Suppressor macrophage treated with lipopolysaccharide for 4 hours (primary cell): Measurements from ENCODE around the gene RXRG.
A peak's percentile ranks its signal among the peaks of the same experiment; 100 is the strongest.

Experiments
- DNase-seq: peaks from one replicate; pipeline ENCODE4 v3.0.0-alpha.2; 2020

RXRG gene

DNA sequence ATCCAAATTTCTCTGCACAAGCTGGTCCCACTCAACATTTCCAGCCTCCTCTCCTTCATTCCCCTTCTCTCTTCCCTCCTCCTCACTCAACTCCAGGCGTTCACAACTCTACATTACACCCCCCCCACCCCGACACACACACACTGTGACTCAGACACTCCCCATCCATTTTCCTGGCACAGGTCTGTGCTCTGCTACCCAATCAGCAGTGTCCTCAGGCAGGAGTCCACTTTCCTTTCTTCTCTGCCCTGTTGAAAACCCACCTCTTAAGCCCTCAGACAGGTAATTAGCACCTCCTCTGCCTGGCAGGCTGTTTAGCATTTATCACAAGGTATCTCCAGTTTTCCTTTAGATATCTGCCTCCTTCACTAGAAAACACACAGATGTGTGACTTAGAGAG is 79.6 kb downstream of the RXRG start:
- DNase-seq: no peak

- peak; percentile 20 for DNase-seq
Measured at GRCh38 chr1:165364568-165365133, 80.3 kb downstream of the RXRG start.

DNA sequence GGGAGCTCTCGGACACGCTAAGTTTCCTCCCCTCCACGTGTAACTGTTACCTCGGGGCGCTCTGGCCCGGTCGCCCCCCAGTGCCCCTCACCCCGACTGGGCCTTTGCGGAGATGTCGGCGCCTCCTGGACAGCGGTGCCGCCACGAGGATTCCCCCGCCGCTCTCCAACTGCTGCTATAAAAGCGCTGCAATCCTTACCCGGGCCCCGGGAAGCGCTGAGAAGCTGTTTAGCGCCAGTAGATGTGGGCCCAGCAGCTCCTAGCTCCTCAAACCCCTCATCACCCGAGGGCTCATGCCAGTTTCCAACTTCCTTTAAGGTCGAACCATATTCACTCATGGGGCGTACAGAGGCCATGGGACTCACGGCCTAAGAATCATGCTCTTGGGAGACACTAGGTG is 88.0 kb downstream of the RXRG start:
- no peak for DNase-seq

- no peak for DNase-seq
Measured at GRCh38 chr1:165355977-165356811, 88.7 kb downstream of the RXRG start, which contains the start of gene LMX1A. TSS of gene LMX1A (minus strand) at chr1:165356715. CDS start at chr1:165355559, 1,156 bp downstream.

DNA sequence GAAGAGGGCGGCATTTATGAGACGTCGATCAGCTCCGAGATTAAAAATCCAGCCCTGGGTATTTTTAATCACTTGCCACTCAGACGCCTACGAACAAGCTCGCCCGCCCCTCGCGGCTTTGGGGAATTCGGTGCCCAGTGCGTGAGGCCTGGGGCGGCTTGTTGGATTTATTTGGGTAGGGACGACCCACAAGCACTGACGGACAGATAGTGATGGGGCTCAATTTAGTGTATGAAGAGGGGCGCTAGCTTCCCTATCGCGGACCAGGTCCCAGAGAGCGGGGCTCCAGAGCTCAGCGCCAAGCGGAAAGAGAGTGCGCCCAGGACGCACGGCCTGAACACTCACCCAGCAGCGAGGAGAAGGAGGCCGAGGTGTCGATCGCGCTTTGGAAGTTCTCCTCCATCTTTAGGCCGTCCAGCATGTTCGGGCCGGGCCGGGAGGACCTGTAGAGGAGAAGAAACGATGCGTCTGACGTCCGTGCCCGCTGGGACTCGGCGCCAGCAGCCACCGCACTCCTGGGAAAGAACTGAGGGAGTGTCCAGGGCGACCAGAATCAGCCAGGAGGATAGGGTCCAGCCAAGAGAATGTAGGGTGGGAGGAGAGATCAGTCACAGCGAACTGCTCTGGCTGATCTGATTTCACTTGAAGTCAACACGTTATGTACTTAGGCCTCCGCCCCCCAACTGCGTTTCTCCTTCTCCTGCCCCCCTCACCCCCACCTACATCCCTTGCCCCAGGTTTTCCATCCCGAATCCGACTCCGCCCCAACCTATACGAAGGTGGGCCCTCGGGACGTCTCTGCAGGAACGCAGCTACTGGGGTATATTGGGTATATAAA is 89.6 kb downstream of the RXRG start:
- no peak for DNase-seq

- DNase-seq: no peak
Measured at GRCh38 chr1:165354739-165355138, 90.2 kb downstream of the RXRG start.

DNA sequence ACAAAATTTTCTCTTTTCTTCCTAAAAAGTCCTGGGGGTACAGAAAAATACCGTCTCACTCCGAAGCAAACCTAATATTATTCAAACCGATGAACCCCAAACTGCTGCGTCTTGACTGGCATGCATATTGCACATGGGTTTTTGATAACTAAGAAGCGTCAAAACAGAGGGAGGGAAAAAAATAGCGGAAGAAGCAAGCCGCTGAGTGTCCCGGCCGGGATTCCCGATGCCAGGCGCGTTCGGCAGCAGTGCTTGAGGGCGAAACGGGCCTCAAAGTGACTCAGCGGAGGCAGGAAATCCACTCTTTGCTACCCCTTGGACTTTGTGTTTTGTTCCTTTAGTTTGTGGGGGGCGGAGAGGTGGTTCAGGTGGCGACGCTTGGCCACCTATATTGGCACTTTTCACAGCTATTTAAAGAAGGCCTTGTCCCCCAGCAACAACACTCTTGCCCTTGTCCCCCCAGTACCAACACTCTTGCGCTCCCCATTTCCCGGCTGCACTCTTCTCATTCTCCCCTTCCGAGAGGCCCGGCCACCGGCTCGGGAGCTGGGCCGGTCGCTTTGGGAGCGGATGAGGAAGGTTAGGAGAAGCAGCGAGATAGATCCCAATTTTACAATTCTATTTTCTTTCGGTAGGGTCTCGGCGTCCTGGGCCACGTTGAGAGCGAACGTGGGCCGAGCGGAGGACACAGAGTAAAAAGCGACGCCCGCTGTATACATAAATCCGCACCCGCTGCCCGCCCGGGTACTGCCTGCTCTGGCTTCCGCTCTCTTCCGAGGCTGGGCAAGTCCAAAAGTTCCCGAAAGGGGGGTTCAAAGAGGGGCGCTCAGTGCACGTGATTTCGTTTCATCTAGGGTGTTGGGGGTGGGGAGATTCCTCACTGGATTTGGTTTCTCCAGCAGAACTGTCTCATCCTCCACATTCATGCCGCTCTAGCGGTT is 90.9 kb downstream of the RXRG start:
- DNase-seq: peak; percentile 12

DNA sequence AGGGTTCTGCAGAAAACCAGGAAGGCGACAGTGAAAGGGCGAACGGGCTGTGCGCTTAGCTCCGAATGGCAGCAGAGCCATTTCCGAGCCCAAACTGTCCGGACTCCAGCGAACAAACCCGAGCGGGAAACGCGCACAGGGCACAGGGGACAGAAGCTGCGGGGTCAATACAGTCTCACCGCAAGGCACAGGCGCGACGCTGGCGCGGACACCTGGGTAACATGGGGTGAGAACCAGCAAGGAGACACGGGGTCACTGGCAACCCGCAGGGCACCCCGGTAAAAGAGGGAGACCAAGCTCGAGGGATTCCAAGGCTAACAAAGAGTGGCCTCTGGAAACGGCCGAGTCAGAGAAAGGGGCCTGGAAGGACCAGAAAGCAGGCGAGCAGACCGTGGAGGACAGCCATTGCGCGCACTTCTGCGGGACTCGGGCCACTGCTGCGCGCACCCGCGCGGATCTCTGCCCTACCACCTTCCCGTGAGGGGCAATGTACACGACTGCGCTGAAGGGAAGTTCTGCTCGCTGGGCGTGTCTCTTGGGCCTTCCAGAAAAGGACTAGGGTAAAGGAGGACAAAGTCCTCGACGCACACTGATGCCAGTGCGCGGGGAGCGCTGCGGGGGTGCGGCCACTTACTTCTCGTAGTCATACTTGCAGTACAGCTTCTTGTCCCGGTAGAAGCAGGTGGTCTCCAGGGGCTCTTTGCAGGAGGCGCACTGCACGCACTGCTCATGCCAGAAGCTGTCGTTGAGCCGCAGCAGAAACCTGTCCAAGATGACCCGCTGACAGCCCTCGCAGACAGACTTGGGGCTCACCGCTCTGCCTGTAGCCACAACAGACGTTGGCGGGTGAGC is 92.3 kb downstream of the RXRG start:
- no peak for DNase-seq

DNA sequence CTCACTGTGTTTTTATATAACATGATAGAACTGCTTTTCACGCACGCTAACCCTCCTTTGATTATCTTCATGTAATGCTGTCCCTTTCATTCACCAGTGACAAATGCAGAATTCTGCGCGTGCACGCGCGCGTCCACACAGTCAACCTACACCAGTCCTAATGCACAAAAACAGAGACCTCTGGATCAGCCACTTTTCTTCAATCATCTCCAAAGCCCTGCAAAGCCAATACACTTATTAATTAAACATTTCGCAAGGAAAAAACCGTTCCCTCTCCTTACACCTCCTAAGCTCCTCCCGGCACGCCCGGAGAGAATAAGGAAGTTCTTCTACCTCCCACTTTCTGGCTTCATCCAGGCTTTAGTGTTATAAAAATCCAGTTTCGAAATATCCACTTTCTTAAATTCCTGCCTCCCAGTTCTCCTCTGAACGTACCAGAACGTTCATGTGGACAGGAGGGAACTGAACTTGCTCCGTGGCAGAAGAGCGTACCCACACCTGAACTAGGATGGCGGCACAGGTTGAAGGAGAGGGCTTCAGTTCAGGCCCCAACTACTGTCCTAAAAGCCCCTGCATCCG is 93.0 kb downstream of the RXRG start:
- no peak for DNase-seq
